ENCODE measurements around the gene CACNA2D3.

DNA sequence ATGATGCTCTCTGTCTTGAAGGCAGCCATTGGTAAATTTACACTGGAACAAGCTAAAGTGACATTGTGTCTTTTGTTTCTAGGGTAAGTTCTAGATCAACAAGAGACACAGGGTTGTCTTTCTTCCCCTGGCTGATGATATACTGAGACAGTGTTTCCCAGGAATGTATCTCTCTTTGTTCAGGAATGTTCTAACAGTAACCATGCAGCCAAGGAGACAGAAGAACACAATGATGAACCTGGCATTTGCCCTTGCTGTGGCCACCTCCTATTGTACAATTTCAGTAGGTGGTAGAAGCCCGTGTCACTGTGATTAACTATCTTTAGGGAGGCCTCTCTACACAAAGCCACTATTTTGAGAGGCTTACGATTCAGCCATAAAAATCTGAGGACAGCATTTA lies 674.8 kb downstream of the CACNA2D3 start:
- TF ChIP-seq, protein P1, sequence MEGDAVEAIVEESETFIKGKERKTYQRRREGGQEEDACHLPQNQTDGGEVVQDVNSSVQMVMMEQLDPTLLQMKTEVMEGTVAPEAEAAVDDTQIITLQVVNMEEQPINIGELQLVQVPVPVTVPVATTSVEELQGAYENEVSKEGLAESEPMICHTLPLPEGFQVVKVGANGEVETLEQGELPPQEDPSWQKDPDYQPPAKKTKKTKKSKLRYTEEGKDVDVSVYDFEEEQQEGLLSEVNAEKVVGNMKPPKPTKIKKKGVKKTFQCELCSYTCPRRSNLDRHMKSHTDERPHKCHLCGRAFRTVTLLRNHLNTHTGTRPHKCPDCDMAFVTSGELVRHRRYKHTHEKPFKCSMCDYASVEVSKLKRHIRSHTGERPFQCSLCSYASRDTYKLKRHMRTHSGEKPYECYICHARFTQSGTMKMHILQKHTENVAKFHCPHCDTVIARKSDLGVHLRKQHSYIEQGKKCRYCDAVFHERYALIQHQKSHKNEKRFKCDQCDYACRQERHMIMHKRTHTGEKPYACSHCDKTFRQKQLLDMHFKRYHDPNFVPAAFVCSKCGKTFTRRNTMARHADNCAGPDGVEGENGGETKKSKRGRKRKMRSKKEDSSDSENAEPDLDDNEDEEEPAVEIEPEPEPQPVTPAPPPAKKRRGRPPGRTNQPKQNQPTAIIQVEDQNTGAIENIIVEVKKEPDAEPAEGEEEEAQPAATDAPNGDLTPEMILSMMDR (IDR thresholded peaks at IDR 0.05; ENCODE audit: low read length), result no peak
- no peak for TF ChIP-seq EZH2 (optimal IDR thresholded peaks at IDR 0.05; ENCODE audit: low read depth, low read length)
